HEK293T (cell line): Measurements from ENCODE around the gene SCAANT1.

ENCODE experiments used
- FOXM1 ChIP-seq: fragments of 450-650 bp; IDR thresholded peaks from 2 replicates; pipeline ENCODE4 v1.6.1; 2017; ENCODE audit warnings: mild to moderate bottlenecking, borderline replicate concordance
- L3MBTL2 ChIP-seq: fragments of 450-650 bp; conservative IDR thresholded peaks from 2 replicates; pipeline ENCODE4 v1.6.1; 2016; ENCODE audit warnings: mild to moderate bottlenecking
- SP1 ChIP-seq: fragments of 450-650 bp; IDR thresholded peaks from 2 replicates; pipeline ENCODE4 v1.6.1; 2017
- SUZ12 ChIP-seq: fragments of 450-650 bp; IDR thresholded peaks from 2 replicates; pipeline ENCODE4 v1.6.1; 2016; ENCODE audit warnings: mild to moderate bottlenecking

DNA sequence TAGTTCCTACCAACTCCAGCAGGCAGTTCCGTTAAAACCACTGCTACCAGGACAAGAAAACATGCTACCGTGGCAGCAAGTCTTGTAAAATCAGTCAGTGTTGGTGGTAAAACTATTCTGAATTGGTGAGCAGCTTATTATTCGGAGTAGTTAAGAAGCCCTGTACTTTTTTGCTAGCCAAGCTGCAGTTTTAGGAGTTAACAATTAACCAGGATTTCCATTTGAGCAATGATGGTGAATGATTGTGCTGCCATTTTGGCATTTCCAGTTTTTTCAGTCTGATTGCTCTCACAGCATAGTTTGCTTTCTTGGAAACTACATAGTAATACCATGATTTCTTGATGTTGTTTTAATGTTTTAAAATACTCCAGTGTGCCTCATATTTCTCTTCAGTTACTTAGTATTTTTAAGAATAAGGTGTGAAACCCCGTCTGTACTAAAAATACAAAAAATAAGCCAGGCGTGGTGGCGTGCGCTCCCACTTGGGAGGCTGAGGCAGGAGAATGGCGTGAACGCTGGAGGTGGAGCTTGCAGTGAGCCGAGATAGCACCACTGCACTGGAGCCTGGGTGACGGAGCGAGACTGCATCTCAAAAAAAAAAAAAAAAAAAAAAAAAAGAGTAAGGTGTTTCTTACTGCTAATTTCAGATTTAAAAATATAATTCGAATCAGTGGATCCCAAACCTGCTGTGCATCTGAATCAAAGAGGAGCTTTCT lies 43.8 kb upstream of the SCAANT1 start:
- no peak for TF ChIP-seq SUZ12
- no peak for TF ChIP-seq FOXM1
- TF ChIP-seq L3MBTL2 = no peak
- no peak for TF ChIP-seq SP1
